Fibroblast of villous mesenchyme (primary cell): ENCODE measurements around the gene COL7A1. TPM values are rescaled to one million over a fixed set of nuclear protein-coding genes. Genes with fewer than 3 reads are reported as not detected.

ENCODE experiments used
- DNase-seq: peaks from one replicate; pipeline ENCODE4 v3.0.0-alpha.2; 2010; ENCODE audit warnings: low read depth
- H3K4me3 ChIP-seq: 2 replicates; pipeline ENCODE4 v1.5.1; 2011; ENCODE audit warnings: low read depth, mild to moderate bottlenecking, low read length
- total RNA-seq: library from RNA; depleted of rRNA; stranded (reverse); fragments of >200 nt; gene quantifications from 2 replicates; pipeline ENCODE4 v1.2.3, GENCODE V29; 2012
- TF ChIP-seq, protein P1 (sequence below): IDR thresholded peaks from 2 replicates; pipeline ENCODE4 v1.5.1; 2012; ENCODE audit warnings: low read depth, mild to moderate bottlenecking, low read length; ENCODE audit not compliant: insufficient read depth

The COL7A1 gene
- total RNA-seq, 1 donor = 79.0 TPM

DNA sequence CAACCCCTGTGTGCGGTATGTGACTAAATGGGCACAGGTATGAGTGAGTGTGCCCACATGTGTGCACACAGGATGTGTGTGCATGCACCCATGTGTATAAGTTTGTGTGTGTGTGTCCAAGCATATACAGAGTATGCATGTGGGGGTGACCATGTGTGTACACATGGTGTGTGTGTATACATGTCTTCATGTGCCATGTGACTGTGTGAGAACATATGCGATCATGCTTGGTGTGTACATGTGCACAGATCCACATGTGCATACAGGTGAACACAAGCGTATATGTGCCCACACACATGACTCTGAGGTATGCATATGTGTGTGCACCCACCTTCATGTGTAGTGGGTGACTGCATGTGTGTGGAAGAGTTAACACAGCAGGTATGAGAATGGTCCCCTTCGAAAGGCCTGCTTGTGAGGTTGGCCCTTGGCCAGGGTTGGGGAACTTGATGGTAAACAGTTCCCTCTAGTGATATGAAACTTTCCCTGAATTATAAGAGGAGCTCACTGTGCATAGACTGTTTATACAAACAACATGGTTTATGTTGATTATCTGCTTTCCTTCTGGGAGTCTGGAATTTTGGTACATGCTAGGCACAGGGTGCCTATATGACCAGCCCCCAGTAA, 48.8 kb downstream of the COL7A1 start:
- DNase-seq = no peak
- H3K4me3 ChIP-seq = no peak overlapping the region
- TF ChIP-seq, protein P1, sequence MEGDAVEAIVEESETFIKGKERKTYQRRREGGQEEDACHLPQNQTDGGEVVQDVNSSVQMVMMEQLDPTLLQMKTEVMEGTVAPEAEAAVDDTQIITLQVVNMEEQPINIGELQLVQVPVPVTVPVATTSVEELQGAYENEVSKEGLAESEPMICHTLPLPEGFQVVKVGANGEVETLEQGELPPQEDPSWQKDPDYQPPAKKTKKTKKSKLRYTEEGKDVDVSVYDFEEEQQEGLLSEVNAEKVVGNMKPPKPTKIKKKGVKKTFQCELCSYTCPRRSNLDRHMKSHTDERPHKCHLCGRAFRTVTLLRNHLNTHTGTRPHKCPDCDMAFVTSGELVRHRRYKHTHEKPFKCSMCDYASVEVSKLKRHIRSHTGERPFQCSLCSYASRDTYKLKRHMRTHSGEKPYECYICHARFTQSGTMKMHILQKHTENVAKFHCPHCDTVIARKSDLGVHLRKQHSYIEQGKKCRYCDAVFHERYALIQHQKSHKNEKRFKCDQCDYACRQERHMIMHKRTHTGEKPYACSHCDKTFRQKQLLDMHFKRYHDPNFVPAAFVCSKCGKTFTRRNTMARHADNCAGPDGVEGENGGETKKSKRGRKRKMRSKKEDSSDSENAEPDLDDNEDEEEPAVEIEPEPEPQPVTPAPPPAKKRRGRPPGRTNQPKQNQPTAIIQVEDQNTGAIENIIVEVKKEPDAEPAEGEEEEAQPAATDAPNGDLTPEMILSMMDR = no peak

DNA sequence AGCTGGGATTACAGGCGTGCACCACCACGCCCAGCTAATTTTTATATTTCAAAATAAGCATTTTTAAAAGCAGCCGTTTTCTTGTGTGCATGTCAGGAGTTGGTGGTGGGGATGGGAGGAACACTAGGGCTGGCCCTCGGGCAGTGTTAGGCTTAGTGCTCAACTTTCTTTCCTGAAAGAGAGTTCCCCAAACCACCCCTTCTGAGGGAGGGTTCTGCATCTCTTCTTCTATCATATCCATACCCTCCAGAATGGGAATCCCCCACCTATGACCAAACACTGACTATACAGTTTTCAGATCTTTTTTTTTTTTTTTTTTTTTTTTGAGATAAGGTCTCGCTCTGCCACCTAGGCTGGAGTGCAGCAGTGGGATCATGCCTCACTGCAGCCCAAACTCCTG, 51.0 kb downstream of the COL7A1 start:
- no peak for DNase-seq
- TF ChIP-seq, protein P1 = no peak
- no peak overlapping the region for H3K4me3 ChIP-seq

DNA sequence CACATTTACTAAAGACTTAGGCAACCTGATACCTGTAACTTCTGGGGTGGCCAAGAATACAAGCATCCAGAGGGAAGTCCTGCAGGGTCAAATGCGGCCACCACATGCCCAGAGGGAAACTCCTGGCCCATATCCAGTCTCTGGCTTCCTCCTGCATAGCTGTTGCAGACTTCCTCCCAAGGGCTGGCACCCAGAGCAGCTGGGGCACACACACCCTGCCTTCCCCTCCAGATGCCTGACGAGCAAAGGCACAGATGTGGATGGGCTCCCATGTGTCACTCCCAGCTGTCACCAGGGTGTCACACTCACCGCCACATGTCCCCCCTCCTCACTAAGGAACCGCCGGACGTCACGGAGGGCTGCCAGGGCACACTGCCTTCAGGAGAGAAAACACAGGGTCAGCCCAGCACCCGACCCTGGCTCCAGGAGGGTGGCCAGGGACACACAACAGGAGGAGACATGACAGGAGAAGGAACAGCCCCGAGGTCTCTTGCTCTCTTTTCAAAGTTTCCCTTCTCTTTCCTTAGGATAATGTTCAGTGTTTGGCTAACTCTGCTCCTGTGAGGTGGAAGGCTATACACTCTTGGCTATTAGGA, 51.8 kb downstream of the COL7A1 start:
- H3K4me3 ChIP-seq = no peak overlapping the region
- TF ChIP-seq, protein P1 = no peak
- no peak for DNase-seq

DNA sequence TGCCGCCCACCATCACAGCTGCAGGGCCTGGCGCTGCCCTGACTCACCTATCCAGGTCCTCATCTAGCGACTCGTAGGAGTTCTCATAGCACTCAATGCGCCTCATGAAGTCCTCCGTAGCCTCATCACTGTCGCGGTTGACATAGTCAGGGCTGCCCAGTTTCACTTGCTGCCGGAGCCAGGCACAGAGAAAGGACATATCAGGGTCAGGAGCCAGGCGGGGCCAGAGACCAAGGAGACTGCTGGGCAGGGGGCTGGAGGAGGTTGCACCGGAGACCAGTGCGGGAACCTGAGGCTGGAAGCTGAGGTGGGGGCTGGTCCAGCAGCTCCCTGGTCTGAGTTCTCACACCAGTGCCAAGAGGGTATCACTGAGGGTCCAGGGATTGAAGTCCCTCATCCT, 56.7 kb downstream of the COL7A1 start:
- no peak overlapping the region for H3K4me3 ChIP-seq
- no peak for DNase-seq
- TF ChIP-seq, protein P1 = no peak

DNA sequence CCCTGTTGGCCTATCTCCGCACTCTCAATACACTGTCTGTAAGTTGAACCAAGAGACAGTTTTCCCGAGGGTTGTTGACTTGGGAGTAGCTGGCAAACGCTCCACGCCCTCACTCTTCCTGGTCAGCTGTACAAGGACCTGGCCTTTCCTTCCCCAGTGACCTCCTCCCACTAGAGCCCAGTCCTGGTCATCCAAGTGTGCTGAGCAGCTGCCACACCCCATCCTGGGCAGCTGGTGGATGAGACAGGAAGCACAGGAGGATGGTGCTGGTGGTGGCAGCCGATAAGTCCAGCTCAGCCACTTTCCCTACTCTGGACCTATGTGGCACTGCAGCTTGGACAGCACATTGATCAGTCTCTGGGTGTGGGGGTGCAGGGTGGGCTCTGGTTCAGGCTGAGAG, 58.3 kb downstream of the COL7A1 start:
- DNase-seq = no peak
- TF ChIP-seq, protein P1 = no peak

DNA sequence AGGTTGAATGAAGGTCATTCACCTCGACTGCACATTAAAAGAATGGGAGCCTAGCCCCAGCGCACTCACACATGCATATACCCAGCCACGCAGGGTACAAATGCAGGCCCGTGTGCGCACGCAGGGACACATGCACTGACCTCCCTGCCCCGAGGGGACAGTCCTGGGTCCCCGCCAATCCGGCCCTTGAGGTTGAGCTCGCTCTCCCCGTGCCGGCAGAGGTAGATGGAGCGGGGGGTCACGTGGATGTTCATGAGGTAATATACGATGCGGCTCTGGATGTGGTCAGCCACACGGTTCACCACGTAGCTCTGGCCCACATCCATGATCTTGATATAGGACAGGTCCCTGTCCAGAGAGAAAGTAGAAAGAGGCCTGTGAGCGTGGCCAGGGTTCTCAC, 59.0 kb downstream of the COL7A1 start:
- H3K4me3 ChIP-seq = no peak overlapping the region
- no peak for DNase-seq
- TF ChIP-seq, protein P1 = no peak

More for the DNA sequence above, 58.3 kb downstream of the COL7A1 start:
- no peak overlapping the region for H3K4me3 ChIP-seq

DNA sequence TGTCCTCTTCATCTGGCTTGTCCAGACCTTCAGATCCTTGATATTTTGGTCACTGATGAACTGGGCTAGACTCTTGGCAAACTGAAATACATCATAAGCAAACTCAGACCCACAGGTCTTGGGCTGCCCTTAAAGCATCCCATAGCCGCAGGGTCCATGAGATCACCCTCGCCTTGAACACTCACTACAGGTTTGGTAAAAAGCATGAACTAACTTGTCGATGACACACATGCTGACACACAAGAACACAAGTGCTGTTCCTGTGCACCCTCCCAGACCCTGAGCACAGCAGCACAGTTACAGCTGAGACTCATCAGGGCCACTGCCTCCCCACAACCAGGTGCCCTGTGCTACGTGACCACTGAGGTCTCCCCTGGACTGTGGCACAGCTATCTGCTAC, 59.6 kb downstream of the COL7A1 start:
- no peak for DNase-seq
- no peak overlapping the region for H3K4me3 ChIP-seq
- TF ChIP-seq, protein P1 = no peak
